ENCODE results near the gene COL11A1. TPM values are rescaled to one million over a fixed set of nuclear protein-coding genes. Genes with fewer than 3 reads are reported as not detected.

The COL11A1 gene
- 346 and 376 TPM in 2 replicates for total RNA-seq

DNA sequence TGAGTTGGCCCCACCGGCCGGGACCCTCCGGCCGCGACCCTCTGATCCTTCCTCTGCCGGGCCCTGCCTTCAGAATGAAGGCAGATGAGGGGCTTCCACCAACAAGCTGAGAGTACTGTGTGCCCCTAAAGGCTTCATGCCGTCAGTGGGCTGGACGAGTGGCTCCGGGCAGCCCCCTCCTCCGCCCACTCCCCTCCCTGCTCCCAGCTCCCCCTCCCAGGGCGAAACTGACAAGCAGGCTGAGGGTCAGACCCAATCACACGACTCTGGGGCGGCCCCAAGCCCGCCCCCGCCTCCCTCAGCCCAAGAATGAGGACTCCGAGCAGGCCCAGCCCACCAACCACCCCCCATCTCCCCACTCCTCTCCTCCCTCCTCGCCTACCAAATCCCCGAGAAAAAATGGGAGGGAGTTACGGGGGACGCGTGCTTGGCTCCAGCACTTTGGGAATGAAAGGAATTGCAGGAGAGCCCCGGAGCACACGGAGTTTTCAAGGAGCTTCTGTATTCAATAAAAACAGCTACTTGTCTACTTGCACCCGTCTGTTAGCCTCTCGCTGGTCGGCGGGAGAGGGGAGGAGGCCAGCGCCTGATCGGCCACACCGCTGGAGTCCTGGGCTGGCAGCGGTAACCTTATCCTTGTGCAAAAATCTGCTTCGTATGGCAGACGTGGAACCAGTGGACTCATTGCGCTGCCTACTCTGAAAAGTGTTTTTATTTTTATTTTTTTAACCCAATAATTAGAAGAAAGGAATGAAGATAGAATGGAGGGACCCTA is at the start of gene COL11A1:
Gene COL11A1, minus strand, starts transcription at position 147 of the 775 bp plus-strand sequence. CDS start 344 bp downstream, outside the sequence.

Data from smooth muscle cell of the umbilical artery (primary cell).